Colonic mucosa (tissue), 4 donors: ENCODE data around the gene TMSB15C. TPM values are rescaled to one million over a fixed set of nuclear protein-coding genes. Genes with fewer than 3 reads are reported as not detected.
"Not testable (repeated sequence)": the region's sequence is repeated elsewhere in the genome, so short reads cannot be mapped to it uniquely, and the experiment has no call there.

Source experiments
- DNase-seq: peaks from one replicate; pipeline ENCODE4 v3.0.0-alpha.2; 2020
- H3K27ac ChIP-seq: fragments of 200-600 bp; one replicate; pipeline ENCODE4 v1.8.0; 2021
- H3K27me3 ChIP-seq: fragments of 200-600 bp; one replicate; pipeline ENCODE4 v1.8.0; 2021
- H3K36me3 ChIP-seq: fragments of 200-600 bp; one replicate; pipeline ENCODE4 v1.8.0; 2021
- H3K4me1 ChIP-seq: fragments of 200-600 bp; one replicate; pipeline ENCODE4 v1.8.0; 2021; ENCODE audit warnings: mild to moderate bottlenecking
- H3K4me3 ChIP-seq: fragments of 200-600 bp; one replicate; pipeline ENCODE4 v1.8.0; 2021
- H3K9ac ChIP-seq, 2 donors: one replicate each; pipeline ENCODE4 v1.7.0; 2013; ENCODE audit warnings: control low read depth in 2 of 2, low read depth in 2 of 2, low read length in 2 of 2
- H3K9me3 ChIP-seq: fragments of 200-600 bp; one replicate; pipeline ENCODE4 v1.8.0; 2021
- CTCF ChIP-seq: fragments of 200-600 bp; IDR thresholded peaks from one replicate; pipeline ENCODE4 v1.8.0; 2022; ENCODE audit warnings: antibody characterized with exemption, mild to moderate bottlenecking
- intact Hi-C: fragments of 100-400 bp; cut with DNase I; formaldehyde crosslinking; loops from one replicate; pipeline ENCODE4 v1.14.1; 2022
- total RNA-seq, 2 donors: library from RNA; stranded (reverse); fragmentation: NEBNext Ultra II Directional in 1 of 2; extraction: Animal tissue kit (Norgen Biotek cat#: 25700) in 1 of 2; gene quantifications; one replicate each; pipeline ENCODE4 v1.2.1, GENCODE V29; 2021
- donor health status: healthy.
- donor health status: DM: no; HTN: no; CAD: no.
- donor health status: DM: no; HTN: no; CAD: no.

The TMSB15C gene
- total RNA-seq, 2 donors from 2014 or later = 0.89 to 1.2 TPM

- Histone ChIP-seq H3K9me3 (no peaks in the 10 kb centered on the region), H3K9ac (peak within 1 kb of the TSS; percentile 12 to 19), H3K36me3 (no peaks in the 10 kb centered on the region), H3K4me3 (peak within 1 kb of the TSS; percentile 42), H3K27me3 (peaks cover 3% of the 10 kb centered on the region), H3K4me1 (no peaks in the 10 kb centered on the region), H3K27ac (peak within 1 kb of the TSS; percentile 50)
- TF ChIP-seq CTCF = no peak
- intact Hi-C loops = no loop called here
- DNase-seq = peak; percentile 28
These were observed 36.4 kb upstream of the TMSB15C start, which contains the start of gene ZCCHC18 for GRCh38 chrX:104112326-104112951. Gene ZCCHC18 (plus strand): TSS chrX:104112523. CDS start chrX:104114112, 1,589 bp downstream.

- H3K27ac ChIP-seq, DNase-seq, intact Hi-C loops, H3K36me3 ChIP-seq, H3K27me3 ChIP-seq, H3K9ac ChIP-seq, H3K4me1 ChIP-seq, H3K9me3 ChIP-seq, H3K4me3 ChIP-seq: not testable (repeated sequence)
These were observed 34.6 kb upstream of the TMSB15C start for GRCh38 chrX:104110491-104111240.

GRCh38 chrX:104108955-104109354 lies 32.9 kb upstream of the TMSB15C start:
- Histone ChIP-seq H3K9ac (no peak overlapping the region), H3K27me3 (peaks cover 3% of the 10 kb centered on the region), H3K9me3 (no peaks in the 10 kb centered on the region), H3K36me3 (no peaks in the 10 kb centered on the region), H3K4me1 (no peaks in the 10 kb centered on the region), H3K27ac (no peak overlapping the region), H3K4me3 (no peak overlapping the region)
- intact Hi-C loops = no loop called here
- no peak for TF ChIP-seq CTCF
- no peak for DNase-seq

- no peak for DNase-seq
- no peaks in the 10 kb centered on the region for H3K36me3 ChIP-seq
- no peak for TF ChIP-seq CTCF
- no peaks in the 10 kb centered on the region for H3K4me1 ChIP-seq
- no peaks in the 10 kb centered on the region for H3K9me3 ChIP-seq
- no peaks in the 10 kb centered on the region for H3K27me3 ChIP-seq
- H3K4me3 ChIP-seq = no peak overlapping the region
- intact Hi-C loops = no loop called here
- no peak overlapping the region for H3K9ac ChIP-seq
- no peak overlapping the region for H3K27ac ChIP-seq
These were observed 29.6 kb upstream of the TMSB15C start for GRCh38 chrX:104105330-104106262.

- Histone ChIP-seq H3K9me3 (no peaks in the 10 kb centered on the region), H3K27me3 (peaks cover 3% of the 10 kb centered on the region), H3K36me3 (no peaks in the 10 kb centered on the region), H3K27ac (no peak overlapping the region), H3K9ac (no peak overlapping the region), H3K4me1 (no peaks in the 10 kb centered on the region), H3K4me3 (no peak overlapping the region)
- intact Hi-C loops = no loop called here
- no peak for DNase-seq
- TF ChIP-seq CTCF = no peak
These were observed 28.6 kb upstream of the TMSB15C start for GRCh38 chrX:104104676-104105075.
